Anterior cingulate cortex (tissue), 58 donors: ENCODE data around the gene AVP.

Source experiments
- DNase-seq, 58 donors: peaks; one replicate each; lab custom pipeline; 2025; lab: John Stamatoyannopoulos, UW

The AVP gene

DNA sequence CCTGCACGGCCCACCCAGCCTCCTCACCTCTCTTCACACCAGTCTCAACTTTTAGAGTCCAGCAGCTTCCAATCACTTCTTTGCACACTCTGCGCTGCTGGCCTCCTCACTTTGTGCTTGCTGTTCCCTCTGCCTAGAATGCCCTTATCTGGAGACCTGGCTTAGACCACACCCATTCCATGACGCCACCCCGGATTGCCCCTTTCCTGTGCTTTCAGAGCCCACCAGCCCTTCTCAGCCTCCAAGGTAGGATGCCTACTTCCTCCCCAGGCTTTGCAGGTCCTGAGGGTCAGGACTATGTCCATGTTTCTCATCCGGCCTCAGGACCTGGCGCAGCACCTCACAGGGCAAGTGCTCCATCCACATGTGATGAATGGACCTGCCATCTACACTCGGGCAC is 27.0 kb upstream of the AVP start:
- no peak for DNase-seq

DNA sequence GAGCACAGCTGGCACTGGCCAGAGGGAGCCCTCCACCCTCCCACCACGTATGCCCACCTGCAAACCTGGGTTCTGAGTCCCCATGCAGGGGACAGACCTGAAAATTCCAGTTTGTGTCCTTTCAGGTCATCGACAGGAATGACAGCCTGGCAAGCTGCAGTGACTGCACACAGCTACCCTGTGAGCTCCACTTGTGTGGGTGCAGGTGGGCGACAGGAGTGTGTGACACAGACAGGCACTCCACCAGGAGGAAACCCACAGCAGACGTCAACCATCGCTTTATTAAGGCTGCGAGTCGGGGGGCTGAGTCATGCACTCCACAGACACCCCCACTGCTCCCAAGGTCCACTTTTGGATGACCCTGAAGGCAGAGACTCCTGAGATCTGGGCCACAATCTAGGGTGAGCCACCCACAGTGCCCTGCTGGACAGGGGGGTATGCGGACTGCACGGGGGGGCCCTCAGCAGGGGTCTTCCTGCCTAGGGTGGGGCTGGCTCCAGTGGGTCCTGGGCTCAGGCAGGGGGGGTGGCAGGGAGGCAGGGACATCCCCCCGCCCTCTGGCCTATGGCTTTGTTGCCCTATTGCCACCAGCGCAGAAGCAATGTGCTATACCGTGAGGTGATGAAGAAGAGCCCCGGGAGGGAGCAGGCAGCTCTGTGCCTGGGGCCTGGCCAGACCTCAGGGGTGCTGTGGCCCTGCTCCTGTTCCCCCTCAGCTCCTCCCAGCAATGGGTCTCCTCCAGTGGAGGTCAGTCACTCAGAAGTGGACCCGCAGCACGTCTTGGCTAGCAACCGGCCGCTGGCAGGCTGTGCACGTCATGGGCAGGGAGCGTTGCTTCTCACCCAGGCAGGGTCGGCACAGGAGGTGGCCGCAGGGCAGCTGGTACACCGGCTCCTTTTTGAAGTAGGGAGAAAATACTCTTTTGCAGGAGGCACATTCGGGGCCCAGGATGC is 25.1 kb upstream of the AVP start:
- DNase-seq = peak in 7 of 58 donors; percentile 6 to 36 (median 27)

DNA sequence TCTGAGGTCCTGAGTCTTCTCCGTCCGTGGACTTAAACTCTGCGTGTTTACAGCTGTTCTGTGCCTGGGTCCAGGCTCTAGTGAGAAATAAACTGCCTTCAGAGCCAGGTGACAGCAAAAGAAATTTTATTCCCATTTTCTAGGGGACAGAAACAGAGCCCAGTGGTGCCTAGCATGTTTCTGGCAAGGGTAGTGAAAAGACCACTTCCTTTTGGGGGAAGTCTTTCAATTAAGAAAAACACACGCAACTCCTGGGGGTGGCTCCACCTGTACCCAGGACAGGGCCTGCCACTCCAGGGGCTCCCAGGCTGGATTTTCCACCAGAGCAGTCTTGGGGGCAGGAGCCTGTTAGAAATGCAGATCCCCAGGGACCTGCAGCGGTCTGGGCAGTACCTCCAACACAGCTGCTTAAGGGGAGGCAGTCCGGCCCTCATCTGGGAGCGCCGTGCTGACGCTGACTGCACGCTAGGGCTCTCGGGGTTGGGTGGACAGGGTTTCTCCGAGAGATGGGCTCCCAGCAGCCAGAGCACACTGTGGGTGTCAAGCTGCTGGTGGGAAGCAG is 23.0 kb upstream of the AVP start:
- DNase-seq = no peak

DNA sequence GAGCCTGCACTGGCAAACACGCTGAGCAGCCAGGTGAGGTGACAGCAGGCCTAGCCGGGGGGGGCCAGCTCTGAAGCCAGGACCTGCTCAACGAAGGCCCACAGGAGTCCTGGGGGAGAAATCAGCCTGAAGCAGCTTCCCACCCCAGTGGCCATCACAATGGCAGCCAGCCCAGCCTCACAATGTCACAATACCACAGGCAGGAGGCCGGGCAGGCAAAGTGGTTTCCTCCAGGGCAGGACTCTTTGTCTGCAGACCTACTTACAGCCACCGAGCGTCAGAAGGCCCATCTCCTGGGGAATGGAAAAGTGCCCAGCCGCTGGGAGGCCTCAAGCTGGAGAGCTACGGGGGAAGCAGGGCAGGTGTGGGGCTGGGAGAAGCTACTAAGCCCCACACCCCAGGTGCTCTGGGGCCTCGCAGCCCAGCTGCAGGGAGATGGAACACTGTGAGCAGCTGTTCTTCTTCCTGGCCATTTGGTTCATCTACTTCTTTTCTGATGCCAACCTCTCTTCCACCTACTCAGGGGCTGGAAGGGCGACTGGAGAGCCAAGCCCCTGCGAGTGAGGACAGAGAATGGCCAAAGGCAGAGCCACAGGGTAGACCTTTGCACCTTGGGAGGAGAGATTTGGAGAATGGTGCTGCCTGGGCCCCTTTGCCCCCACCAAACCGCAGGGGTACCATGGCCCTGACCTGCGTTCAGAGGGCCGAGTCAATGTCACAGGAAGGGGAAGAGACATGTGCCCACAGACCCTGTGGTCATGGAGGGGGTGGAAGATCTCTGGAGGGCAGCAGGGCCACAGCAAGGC is 22.3 kb upstream of the AVP start:
- DNase-seq = peak in 2 of 58 donors; percentile 5 to 19

DNA sequence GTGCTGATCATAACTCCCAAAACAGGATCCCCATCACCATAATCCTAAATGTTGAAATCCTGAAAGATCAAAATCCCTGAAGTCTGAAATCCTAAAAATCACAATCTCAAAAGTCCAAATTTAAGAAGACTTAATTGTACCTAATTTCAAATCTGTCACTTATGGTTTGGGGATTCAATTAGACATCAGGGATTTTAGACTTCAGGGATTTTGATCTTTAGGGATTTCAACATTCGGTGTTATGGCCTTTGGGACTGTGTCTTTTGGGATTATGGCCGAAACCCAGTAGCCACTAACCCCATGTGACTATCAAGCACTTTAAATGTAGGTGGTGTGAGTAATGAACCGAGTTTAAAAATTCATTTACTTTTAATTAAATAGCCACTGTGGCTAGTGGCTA is 21.7 kb upstream of the AVP start:
- no peak for DNase-seq

DNA sequence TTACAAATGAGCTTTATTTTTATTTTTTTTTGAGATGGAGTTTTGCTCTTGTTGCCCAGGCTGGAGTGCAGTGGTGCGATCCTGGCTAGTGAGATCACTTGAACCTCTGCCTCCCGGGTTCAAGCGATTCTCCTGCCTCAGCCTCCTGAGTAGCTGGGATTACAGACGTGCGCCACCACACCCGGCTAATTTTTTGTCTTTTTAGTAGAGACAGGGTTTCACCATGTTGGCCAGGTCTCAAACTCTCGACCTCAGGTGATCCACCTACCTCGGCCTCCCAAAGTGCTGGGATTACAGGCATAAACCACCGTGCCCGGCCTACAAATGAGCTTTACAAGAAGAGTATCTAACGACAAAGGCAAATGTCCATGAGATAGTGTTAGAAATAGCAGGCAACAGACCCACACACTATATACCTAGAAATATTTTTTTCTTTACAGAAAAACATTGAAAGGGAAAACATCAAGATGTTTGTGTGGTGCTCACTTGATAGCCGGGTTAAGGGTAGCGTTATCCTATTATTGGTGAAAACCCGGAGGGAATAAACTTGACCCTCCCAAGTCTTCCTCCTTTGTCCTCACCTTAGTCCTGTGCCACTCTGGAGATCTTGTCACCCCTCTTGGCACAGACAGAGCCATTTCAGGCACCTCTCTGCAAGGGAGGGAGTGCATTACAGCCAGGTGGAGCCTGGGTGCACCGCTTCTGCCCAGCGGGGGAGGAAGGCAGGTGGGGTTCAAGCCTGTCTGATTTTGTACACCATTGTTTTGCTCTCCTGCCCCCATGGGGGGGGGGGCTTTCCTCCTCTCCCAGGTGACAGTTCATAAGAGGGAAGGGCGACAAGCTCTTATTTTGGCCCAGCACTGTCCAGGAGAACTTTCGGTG is 21.0 kb upstream of the AVP start:
- DNase-seq = no peak

DNA sequence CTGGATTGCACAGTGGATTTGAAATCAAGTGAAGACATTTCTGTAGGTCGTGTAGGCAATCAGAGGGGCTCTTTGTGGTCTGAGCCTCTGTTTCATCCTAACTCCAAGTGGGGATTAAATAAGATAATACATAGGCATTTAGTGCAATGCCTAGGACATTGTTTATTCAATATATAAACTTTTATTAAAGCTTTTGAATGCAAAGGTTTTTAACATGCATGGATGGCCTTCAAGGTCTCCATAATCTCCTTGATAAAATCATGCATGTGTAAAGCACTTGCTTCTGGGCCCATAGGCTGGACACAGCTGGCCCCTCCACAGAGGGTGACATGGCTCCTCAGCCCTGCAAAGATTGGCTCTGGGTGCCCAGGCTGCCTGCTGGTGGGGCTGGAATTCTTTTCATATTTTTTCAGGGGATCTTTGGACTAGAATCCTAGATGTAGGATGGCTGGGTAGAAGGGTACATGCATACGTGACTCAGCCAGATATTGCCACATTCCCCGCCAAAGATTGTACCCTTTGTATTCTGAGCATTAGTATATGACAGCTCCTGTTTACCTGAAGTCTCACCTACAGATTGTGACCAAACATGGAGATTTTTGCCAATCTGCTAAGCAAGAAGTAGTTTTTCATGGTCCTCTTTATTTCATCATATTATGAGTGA is 19.0 kb upstream of the AVP start:
- DNase-seq = no peak

DNA sequence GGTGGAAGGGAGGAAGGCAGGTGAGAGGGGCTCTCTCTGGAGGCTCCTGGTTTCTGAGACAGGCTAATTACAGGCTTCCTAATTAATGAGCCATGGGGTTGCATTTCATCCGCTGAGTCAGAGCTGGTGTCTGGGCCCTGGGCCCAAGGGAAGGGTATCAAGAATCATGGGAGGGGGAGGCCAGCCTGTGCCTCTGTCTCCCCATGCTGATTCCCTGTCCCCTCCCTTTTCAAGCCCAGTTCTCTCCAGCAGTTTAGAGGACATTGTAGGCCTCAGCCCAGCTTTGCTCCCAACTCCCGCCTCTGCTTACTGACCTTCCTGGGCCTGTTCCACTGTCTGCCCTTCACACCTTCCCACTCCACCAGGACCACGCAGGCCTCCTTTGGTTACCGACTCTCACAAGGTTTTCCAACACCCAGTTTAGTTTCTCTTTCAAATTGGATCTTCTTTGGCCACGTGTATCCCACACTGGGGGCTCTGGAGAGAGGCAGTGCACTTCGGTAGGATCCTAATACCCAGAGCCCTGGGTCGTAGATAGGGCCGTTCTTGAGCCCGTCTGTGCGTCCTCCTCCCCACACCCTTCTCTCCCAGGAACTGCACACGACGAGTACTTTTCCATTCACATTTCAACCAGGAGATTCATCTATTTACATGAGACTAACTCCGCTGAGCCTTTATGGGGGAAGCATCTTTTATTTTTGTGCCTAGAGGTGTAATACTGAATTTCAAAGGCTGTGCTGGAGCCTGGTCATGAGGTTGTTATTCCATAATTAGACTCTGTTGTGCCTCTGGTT is 18.2 kb upstream of the AVP start:
- DNase-seq = peak in 2 of 58 donors; percentile 12 to 29

DNA sequence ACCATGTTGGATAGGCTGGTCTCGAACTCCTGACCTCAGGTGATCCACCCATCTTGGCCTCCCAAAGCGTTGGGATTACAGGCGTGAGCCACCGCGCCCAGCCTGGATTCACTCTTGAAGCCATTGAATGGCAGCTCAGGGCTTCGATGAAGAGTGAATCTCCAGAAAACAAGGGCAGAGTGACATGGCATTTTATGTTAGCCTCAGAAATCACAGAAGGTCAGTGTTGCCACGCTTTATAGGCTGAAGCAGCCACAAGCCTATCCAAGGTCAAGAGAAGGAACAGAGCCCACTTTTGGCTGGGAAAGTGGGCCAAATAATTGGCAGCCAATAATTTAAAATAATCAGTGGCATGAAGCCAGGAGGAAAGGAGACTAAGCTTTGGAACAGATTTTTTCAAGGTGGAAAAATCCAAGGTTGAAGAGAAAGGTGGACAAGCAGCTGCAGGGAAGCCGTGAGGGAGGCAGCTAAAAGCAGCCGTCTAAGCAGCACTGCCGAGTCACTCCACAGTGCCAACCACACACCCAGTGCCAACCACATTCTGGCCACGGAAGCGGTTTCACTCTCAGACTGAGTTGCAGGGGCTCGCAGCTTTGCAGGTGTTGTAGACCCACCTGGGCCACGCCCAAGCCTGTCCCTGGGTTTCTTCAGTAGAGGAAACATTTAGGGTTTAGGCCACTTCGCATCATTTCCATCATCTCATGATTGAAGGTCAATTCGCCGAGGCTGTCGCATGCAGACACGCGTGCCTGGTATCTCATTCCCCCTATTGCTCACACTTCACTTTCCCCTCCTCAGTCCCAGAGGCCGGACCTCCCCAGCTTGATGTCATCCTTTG is 17.4 kb upstream of the AVP start:
- DNase-seq = peak in 6 of 58 donors; percentile 7 to 24 (median 14)

DNA sequence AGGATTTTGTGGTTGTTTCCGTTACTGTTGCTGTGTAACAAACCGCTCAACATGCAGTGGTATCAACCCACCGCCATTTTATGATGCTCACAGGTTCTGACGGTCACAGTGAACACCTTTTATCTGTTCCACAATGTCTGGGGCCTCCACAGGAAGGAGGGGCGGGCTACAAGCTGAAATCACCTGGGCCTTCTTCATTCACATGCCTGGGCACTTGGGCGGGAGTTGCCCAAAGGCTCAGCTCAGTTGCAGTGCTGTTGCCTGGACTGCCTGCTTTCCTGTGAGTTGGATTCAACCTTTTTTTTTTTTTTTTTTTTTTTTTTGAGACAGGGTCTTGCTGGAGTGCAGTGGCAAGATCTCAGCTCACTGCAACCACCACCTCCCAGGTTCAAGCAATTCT is 16.7 kb upstream of the AVP start:
- no peak for DNase-seq

DNA sequence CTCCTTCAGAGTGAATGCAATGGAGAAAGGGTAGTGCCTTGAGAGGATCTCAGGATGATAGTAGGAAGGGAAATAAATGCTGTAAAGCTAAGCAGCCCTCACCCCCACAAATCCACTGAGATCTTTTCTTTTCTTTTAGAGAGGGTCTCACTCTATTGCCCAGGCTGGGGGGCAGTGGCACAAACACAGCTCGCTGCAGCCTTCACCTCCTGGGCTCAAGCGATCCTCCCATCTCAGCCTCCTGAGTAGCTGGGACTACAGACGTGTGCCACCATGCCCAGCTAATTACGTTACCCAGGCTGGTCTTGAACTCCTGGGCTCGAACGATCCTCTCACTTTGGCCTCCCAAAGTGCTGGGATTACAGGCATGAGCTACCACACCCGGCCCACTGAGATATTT is 16.0 kb upstream of the AVP start:
- DNase-seq = no peak

DNA sequence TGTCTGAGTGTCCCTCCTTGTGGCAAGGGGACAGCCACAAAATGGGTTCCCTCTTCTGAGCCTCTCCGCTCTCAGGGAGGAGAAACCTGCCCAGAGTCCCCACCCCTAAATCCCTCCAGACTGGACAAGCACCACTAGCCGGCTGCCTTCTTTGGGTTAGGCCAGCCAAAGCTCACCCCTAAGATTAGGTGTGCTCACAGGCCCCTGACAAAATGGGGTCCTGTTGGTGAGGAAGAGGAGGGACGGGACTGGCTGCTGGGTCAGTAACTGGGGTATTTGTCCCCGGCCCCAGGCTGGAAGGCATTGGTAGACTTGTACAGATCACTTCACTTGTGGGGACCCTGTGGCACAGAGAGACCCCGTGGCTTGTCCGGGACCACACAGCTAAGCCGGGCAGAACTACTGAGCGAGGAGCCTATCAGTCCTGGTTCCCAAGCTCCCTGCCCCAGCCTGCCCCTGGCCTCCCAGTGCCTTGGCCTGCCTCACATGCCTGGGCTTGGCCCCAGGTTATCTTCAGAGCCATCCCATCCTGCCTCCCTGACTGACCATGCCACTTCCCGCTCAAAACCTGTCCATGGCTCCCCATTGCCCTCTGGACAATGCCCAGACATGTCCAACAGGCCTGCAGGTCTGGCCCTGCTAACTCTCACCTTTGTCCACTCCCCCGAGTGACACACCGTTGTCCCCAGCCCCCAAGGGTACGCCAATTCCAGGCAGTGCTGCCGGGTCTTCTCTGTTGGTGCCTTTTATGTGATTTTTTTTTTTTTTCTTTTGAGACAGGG is 10.5 kb upstream of the AVP start:
- DNase-seq = no peak

DNA sequence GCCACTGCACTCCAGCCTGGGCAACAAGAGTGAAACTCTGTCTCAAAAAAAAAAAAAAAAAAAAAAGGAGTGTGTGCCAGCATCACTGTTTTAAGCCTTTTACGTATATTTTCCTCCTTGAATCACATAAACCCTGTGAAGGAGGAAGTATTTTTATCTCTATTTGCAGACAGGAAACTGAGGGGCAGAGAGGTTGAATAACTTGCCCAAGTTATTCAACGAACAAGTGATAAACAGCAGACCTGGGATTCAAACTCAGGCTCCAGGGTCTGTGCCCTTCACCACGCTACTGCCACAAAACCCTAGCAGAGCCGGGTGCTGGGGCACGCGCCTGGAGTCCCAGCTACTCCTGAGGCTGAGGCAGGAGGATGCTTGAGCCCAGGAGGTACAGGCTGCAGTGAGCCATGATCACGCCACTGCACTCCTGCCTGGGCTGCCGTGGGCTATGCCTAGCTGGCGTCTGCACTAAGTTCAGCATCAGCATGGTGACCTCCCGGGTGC is 9.4 kb upstream of the AVP start:
- DNase-seq = no peak

DNA sequence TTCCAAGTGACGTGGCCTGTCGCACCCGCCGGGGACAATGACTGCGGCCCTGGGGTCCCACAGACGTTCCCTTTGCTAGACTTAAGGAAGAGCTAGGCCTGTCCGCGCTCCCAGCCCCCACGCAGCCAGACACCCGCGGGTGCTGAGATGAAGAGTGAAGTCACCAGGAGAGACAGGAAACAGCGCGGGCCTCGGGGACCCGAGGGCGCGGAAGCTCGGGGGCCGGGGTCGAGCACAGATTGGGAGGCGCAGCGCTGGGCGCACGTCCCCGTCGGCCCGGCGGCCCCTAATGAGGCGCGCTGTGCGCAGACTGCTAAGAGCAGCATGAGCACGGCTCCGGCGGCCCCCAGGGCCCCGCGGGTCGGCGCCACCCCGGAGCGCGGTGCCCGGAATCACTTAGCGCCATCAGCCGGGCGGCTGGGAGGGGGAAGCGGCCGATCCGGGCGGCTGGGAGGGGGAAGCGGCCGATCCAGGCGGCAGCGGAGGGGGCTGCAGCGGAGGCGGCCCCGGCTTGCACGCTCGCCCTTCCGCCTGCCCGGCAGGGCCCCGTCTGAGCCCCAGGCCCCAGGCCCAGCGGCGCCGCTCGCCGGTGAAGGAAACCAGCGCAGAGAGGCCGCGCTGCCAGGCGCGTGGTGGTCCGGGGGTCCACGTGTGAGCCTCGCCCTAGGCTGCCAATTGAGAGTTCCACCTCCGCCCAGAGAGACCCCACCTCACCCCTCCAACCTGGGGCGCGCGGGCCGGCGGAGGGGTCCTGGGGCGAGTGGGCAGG is 8.3 kb upstream of the AVP start:
- DNase-seq = no peak

DNA sequence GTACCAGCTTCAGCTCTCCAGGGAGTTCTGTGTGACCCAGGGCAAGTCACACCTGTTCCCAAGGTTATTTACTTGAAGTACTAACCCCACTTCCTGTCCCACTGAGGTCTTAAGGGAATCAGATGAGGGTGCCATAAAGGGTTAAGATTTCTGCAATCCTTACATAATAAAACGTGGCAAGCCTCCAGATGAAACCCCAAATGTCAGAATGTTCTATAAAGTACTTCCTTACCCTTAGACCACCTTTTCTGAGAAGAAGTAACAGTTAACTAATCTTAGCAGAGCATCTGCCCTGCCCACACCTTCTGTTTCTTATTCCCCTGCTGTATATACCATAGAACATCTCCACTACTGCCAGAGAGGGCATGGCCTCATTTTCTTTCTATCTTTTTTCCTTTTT is 6.0 kb upstream of the AVP start:
- DNase-seq = no peak

DNA sequence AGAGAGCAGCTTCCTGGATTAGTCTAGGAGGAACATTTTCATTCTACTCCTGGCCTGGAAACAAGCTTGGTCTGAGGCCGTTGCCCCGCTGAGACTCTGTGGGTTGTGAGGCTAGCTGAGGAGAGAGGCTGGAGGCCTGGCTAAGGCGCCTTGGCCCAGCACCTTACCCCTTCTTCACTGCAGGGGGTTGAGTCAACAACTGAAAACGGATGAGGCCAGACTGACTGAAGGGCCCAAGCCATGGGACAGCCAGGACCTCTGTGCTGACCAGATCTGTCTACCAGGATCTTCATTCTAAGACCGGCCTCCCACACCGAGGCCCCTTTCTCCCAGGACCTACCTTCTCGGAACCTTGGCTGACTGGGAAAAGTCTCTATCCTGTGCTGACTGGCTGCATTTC is 3.5 kb upstream of the AVP start:
- DNase-seq = no peak
